ENCODE measurements around the gene OXCT2. TPM values are rescaled to one million over a fixed set of nuclear protein-coding genes. Genes with fewer than 3 reads are reported as not detected.
"Not testable (repeated sequence)": the region's sequence is repeated elsewhere in the genome, so short reads cannot be mapped to it uniquely, and the experiment has no call there.

OXCT2 gene
- total RNA-seq, 1 experiment from 2014 or later, result 2.3 TPM

GRCh38 chr1:39799770-39800470 is 28.8 kb upstream of the OXCT2 start:
- H3K9me3 Mint-ChIP-seq, result peaks cover 3% of the 10 kb centered on the region
- ATAC-seq (peak; percentile 92), DNase-seq (ENCODE audit: low spot score) (peak; percentile 88)
- H3K4me1 Mint-ChIP-seq, result peaks cover 9% of the 10 kb centered on the region
- H3K36me3 Mint-ChIP-seq, result 0 out of 2 replicates have a peak, but pooled peaks cover under 1% of the 10 kb centered on the region
- H3K27ac Mint-ChIP-seq, result no peak overlapping the region
- H3K27me3 Mint-ChIP-seq (ENCODE audit: low read depth), result peaks cover 21% of the 10 kb centered on the region
- ChIA-PET CTCF (interaction anchor here (0.5 to 3.4 kb wide), 15 partner anchors 10 to 218 kb away, joined by 3 to 17 read pairs (median 6); partner anchors contain the start of genes BMP8B, NT5C1A and PPIE), POLR2A (no interaction called here)
- TF ChIP-seq USF1 (CRISPR knock-in tag; IDR thresholded peaks at IDR 0.05), result no peak
- TF ChIP-seq, protein P1, sequence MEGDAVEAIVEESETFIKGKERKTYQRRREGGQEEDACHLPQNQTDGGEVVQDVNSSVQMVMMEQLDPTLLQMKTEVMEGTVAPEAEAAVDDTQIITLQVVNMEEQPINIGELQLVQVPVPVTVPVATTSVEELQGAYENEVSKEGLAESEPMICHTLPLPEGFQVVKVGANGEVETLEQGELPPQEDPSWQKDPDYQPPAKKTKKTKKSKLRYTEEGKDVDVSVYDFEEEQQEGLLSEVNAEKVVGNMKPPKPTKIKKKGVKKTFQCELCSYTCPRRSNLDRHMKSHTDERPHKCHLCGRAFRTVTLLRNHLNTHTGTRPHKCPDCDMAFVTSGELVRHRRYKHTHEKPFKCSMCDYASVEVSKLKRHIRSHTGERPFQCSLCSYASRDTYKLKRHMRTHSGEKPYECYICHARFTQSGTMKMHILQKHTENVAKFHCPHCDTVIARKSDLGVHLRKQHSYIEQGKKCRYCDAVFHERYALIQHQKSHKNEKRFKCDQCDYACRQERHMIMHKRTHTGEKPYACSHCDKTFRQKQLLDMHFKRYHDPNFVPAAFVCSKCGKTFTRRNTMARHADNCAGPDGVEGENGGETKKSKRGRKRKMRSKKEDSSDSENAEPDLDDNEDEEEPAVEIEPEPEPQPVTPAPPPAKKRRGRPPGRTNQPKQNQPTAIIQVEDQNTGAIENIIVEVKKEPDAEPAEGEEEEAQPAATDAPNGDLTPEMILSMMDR (IDR thresholded peaks at IDR 0.05), result peak; percentile 87
- no peak overlapping the region for H3K4me3 Mint-ChIP-seq

DNA sequence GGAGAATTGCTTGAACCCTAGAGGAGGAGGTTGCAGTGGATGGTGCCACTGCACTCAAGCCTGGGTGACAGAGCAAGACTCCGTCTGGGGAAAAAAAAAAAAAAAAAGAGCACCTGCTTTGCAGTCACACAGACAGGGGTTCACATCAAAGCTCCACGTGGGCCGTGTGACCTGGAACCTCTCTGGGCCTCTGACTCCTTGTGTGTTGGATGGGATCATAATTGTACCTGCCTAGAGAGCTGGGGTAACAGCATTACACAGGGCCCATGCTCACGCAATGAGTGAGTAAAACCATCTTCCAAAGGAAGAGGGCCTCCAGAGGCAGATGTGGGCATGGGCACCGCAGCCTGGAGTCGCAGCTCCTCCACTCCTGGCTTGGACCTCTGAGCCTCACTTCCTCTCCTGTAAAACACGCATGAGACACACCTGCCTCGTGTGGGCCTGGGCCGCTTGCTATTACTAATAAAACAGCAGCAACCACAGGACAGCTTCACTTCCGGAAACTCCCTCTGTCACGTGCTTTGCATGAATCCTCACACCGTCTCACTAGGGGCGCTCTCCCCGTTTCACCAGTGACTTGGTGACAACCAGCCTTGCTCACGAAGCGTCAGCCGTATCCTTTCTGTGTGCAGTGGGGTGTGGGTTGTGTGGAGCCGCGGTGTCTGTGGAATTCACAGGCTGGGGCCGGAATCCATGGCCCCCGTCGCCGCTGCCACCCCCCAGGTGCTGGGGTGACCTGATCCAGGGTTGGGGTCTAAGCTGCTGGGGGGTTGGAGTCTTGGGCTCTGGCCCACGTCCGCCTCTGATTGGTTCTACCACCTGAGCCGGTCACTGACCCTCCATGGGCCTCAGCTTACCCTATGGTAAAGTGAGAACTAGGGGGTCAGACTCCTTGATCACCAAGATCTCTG is 28.0 kb upstream of the OXCT2 start:
- TF ChIP-seq MAX (CRISPR knock-in tag; IDR thresholded peaks at IDR 0.05), result peak; percentile 93
- TF ChIP-seq FOXP1 (CRISPR knock-in tag; IDR thresholded peaks at IDR 0.05; ENCODE audit: borderline replicate concordance), result peak; percentile 68; the same call in 1 of the 2 replicates
- peak; percentile 1; the same call in 1 of the 2 replicates for TF ChIP-seq ETV6 (CRISPR knock-in tag; IDR thresholded peaks at IDR 0.05)
- 0 out of 2 replicates have a peak, but pooled peaks have one; percentile 76 for TF ChIP-seq TEAD1 (CRISPR knock-in tag; IDR thresholded peaks at IDR 0.05)
- 0 out of 2 replicates have a peak, but pooled peaks have one; percentile 21 for TF ChIP-seq ZNF219 (CRISPR knock-in tag; IDR thresholded peaks at IDR 0.05; ENCODE audit: borderline replicate concordance)
- peak; percentile 34; the same call in 1 of the 2 replicates for TF ChIP-seq NFE2L1 (CRISPR knock-in tag; IDR thresholded peaks at IDR 0.05)
- TF ChIP-seq ZBTB43 (CRISPR knock-in tag; IDR thresholded peaks at IDR 0.05), result 0 out of 2 replicates have a peak, but pooled peaks have one; percentile 47
- 0 out of 2 replicates have a peak, but pooled peaks have one; percentile 11 for TF ChIP-seq ARID4B (CRISPR knock-in tag; IDR thresholded peaks at IDR 0.05; ENCODE audit: borderline replicate concordance)
- TF ChIP-seq, protein P2, sequence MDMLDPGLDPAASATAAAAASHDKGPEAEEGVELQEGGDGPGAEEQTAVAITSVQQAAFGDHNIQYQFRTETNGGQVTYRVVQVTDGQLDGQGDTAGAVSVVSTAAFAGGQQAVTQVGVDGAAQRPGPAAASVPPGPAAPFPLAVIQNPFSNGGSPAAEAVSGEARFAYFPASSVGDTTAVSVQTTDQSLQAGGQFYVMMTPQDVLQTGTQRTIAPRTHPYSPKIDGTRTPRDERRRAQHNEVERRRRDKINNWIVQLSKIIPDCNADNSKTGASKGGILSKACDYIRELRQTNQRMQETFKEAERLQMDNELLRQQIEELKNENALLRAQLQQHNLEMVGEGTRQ (CRISPR knock-in tag; IDR thresholded peaks at IDR 0.05), result peak; percentile 84
- TF ChIP-seq USF1 (CRISPR knock-in tag; IDR thresholded peaks at IDR 0.05), result peak; percentile 88
- H3K4me3 Mint-ChIP-seq, H3K4me1 Mint-ChIP-seq, H3K9me3 Mint-ChIP-seq, H3K36me3 Mint-ChIP-seq, H3K27ac Mint-ChIP-seq: not testable (repeated sequence)
- peak; percentile 82 for ATAC-seq
- peaks cover 26% of the 10 kb centered on the region for H3K27me3 Mint-ChIP-seq (ENCODE audit: low read depth)
- POLR2A ChIA-PET, result interaction anchor here (0.6 kb wide), 1 partner anchor 297 kb away, joined by 5 read pairs; no protein-coding TSS in a partner anchor
- peak; percentile 68 for DNase-seq (ENCODE audit: low spot score)
- CTCF ChIA-PET, result interaction anchor here (0.6 to 3.4 kb wide), 26 partner anchors 9 to 265 kb away, joined by 3 to 17 read pairs (median 4); partner anchors contain the start of genes BMP8B, HPCAL4, NT5C1A and PPIE
